Chondrocyte (in vitro differentiated cells): ENCODE data around the gene NMUR2. TPM values are rescaled to one million over a fixed set of nuclear protein-coding genes. Genes with fewer than 3 reads are reported as not detected.

Source experiments
- DNase-seq: peaks from one replicate; pipeline ENCODE4 v3.0.0; 2021; ENCODE audit warnings: mixed read lengths, low spot score
- H3K27ac Mint-ChIP-seq: one replicate; pipeline ENCODE4 v1.8.0; 2021; ENCODE audit warnings: mild to moderate bottlenecking, moderate library complexity, mixed read lengths; ENCODE audit not compliant: unreplicated experiment
- H3K27me3 Mint-ChIP-seq: 2 replicates; pipeline ENCODE4 v1.8.0; 2021; ENCODE audit warnings: low read depth, mixed read lengths
- H3K36me3 Mint-ChIP-seq: 2 replicates; pipeline ENCODE4 v1.8.0; 2021; ENCODE audit warnings: low read depth, mixed read lengths
- H3K4me1 Mint-ChIP-seq: 2 replicates; pipeline ENCODE4 v1.8.0; 2021; ENCODE audit warnings: low read depth, mild to moderate bottlenecking, mixed read lengths
- H3K4me3 Mint-ChIP-seq: one replicate; pipeline ENCODE4 v1.8.0; 2021; ENCODE audit warnings: mild to moderate bottlenecking, moderate library complexity, mixed read lengths; ENCODE audit not compliant: unreplicated experiment
- H3K9me3 Mint-ChIP-seq: 2 replicates; pipeline ENCODE4 v1.8.0; 2021; ENCODE audit warnings: low read depth, mixed read lengths
- total RNA-seq: library from RNA; stranded (reverse); gene quantifications from 3 replicates; pipeline ENCODE4 v1.2.1, GENCODE V29; 2021
- TF ChIP-seq, protein P1 (sequence below): fragments of 200-600 bp; sonication (generic); IDR thresholded peaks from 2 replicates; pipeline ENCODE4 v1.5.0; 2021; ENCODE audit warnings: antibody characterized with exemption, mild to moderate bottlenecking, moderate library complexity

NMUR2 gene
- total RNA-seq, 1 donor from 2014 or later = not detected

DNA sequence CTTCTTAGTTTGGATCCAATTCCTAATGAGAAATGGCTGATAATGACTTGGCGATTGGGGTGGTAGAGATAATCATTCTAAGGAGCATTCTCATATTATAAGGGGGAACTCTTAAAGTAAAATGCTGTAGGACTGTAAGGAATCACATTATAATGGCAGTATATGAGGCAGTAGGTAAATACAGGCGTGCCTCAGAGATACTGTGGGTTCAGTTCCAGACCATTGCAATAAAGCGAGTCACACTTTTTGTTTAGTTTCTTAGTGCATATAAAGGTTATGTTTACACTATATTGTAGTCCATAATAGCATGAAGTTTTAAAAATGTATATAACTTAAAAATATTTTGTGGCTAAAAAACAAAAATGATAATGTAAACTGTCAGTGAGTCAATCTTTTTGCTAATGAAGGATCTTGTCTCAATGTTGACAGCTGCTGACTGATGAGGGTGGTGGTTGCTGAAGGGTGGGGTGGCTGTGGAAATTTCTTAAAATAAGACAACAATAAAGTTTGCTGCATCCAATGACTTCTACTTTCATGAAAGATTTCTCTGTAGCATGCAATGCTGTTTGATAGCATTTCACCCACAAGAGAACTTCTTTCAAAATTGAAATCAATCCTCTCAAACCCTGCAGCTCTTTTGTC lies 15.8 kb downstream of the NMUR2 start:
- no peak overlapping the region for H3K27ac Mint-ChIP-seq
- no peak for DNase-seq
- peaks cover 2% of the 10 kb centered on the region for H3K27me3 Mint-ChIP-seq
- H3K4me1 Mint-ChIP-seq = no peaks in the 10 kb centered on the region
- TF ChIP-seq, protein P1, sequence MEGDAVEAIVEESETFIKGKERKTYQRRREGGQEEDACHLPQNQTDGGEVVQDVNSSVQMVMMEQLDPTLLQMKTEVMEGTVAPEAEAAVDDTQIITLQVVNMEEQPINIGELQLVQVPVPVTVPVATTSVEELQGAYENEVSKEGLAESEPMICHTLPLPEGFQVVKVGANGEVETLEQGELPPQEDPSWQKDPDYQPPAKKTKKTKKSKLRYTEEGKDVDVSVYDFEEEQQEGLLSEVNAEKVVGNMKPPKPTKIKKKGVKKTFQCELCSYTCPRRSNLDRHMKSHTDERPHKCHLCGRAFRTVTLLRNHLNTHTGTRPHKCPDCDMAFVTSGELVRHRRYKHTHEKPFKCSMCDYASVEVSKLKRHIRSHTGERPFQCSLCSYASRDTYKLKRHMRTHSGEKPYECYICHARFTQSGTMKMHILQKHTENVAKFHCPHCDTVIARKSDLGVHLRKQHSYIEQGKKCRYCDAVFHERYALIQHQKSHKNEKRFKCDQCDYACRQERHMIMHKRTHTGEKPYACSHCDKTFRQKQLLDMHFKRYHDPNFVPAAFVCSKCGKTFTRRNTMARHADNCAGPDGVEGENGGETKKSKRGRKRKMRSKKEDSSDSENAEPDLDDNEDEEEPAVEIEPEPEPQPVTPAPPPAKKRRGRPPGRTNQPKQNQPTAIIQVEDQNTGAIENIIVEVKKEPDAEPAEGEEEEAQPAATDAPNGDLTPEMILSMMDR = no peak
- H3K4me3 Mint-ChIP-seq = no peak overlapping the region
- H3K9me3 Mint-ChIP-seq = peaks cover 9% of the 10 kb centered on the region
- no peaks in the 10 kb centered on the region for H3K36me3 Mint-ChIP-seq

DNA sequence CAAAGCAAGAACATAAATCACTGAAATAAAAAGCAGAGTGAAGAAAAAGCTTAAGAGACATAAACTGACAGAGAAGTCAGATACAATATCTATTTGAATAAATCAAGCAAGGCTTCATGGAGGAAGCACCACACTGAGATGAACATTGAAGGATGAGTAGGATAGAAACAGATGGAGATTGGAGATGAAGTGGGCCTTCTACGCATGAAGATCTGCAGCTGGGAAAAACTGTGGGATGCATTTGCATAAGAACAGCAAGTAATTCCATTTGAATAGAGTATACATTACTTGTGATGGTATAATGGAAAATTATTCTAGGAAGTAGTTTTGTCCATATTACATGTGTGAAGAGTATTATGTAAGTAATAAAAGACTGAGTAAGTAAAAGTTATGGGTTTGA lies 16.5 kb downstream of the NMUR2 start:
- no peaks in the 10 kb centered on the region for H3K36me3 Mint-ChIP-seq
- no peak overlapping the region for H3K27ac Mint-ChIP-seq

GRCh38 chr5:152380415-152381123 lies 24.5 kb downstream of the NMUR2 start:
- H3K4me3 Mint-ChIP-seq = no peak overlapping the region
- no peaks in the 10 kb centered on the region for H3K9me3 Mint-ChIP-seq
- H3K4me1 Mint-ChIP-seq = no peaks in the 10 kb centered on the region
- H3K27me3 Mint-ChIP-seq = peaks cover 5% of the 10 kb centered on the region
- H3K27ac Mint-ChIP-seq = no peak overlapping the region
- TF ChIP-seq, protein P1 = no peak
- no peak for DNase-seq
- H3K36me3 Mint-ChIP-seq = no peaks in the 10 kb centered on the region

More for the DNA sequence above, 16.5 kb downstream of the NMUR2 start:
- Mint-ChIP-seq H3K9me3 (peaks cover 9% of the 10 kb centered on the region), H3K4me1 (no peaks in the 10 kb centered on the region), H3K4me3 (no peak overlapping the region), H3K27me3 (no peaks in the 10 kb centered on the region)
- DNase-seq = no peak
- TF ChIP-seq, protein P1 = no peak

DNA sequence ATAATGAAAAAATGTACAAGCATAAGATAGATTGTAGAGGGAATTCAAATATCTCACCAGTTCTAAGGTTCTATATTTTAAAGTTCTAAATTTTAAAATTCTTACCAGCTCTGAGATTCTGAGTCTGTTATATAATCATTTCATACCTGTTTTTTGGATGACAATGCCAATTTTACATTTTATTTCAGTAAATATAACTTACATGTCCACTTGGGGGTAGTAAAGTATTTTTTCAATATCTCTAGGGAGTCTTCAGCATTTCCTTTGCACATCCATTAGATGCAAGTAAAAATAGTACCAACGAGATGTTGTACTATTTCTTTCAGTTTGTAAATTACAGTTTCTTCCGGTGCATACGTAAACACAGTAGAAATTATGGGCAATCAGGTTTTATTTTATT lies 25.7 kb downstream of the NMUR2 start:
- H3K27me3 Mint-ChIP-seq = peaks cover 5% of the 10 kb centered on the region
- no peak overlapping the region for H3K4me3 Mint-ChIP-seq

GRCh38 chr5:152378730-152379129 lies 26.3 kb downstream of the NMUR2 start:
- peaks cover 5% of the 10 kb centered on the region for H3K27me3 Mint-ChIP-seq
- no peaks in the 10 kb centered on the region for H3K9me3 Mint-ChIP-seq
- no peaks in the 10 kb centered on the region for H3K4me1 Mint-ChIP-seq
- no peak overlapping the region for H3K27ac Mint-ChIP-seq
- TF ChIP-seq, protein P1 = no peak
- DNase-seq = no peak
- H3K36me3 Mint-ChIP-seq = no peaks in the 10 kb centered on the region
- no peak overlapping the region for H3K4me3 Mint-ChIP-seq

More for the DNA sequence above, 25.7 kb downstream of the NMUR2 start:
- Mint-ChIP-seq H3K9me3 (no peaks in the 10 kb centered on the region), H3K27ac (no peak overlapping the region), H3K4me1 (no peaks in the 10 kb centered on the region), H3K36me3 (no peaks in the 10 kb centered on the region)
- DNase-seq = no peak
- TF ChIP-seq, protein P1 = no peak
